Nephron (organoid): ENCODE results near the gene PCDHGA1.

ENCODE experiments used
- H3K27ac Mint-ChIP-seq, 3 experiments: 2 replicates each; pipeline ENCODE4 v1.8.0; 2020; ENCODE audit warnings: mixed read lengths in 3 of 3, mild to moderate bottlenecking in 2 of 3, moderate library complexity in 1 of 3
- H3K27me3 Mint-ChIP-seq: 2 replicates; pipeline ENCODE4 v1.8.0; 2021; ENCODE audit warnings: low read depth, mild to moderate bottlenecking, moderate library complexity, mixed read lengths
- H3K36me3 Mint-ChIP-seq: 2 replicates; pipeline ENCODE4 v1.8.0; 2020; ENCODE audit warnings: low read depth, mixed read lengths
- H3K4me1 Mint-ChIP-seq: 2 replicates; pipeline ENCODE4 v1.8.0; 2020; ENCODE audit warnings: mixed read lengths
- H3K4me3 Mint-ChIP-seq, 3 experiments: 2 replicates each; pipeline ENCODE4 v1.8.0; 2020; ENCODE audit warnings: mild to moderate bottlenecking in 3 of 3, mixed read lengths in 3 of 3, moderate library complexity in 2 of 3
- H3K9me3 Mint-ChIP-seq: 2 replicates; pipeline ENCODE4 v1.8.0; 2020; ENCODE audit warnings: mixed read lengths
- TF ChIP-seq, protein P1 (sequence below), 3 experiments: fragments of 200-600 bp; sonication (generic); IDR thresholded peaks; one replicate each; pipeline ENCODE4 v1.5.0; 2021; ENCODE audit warnings: antibody characterized with exemption in 3 of 3; ENCODE audit not compliant: unreplicated experiment in 3 of 3

PCDHGA1 gene

DNA sequence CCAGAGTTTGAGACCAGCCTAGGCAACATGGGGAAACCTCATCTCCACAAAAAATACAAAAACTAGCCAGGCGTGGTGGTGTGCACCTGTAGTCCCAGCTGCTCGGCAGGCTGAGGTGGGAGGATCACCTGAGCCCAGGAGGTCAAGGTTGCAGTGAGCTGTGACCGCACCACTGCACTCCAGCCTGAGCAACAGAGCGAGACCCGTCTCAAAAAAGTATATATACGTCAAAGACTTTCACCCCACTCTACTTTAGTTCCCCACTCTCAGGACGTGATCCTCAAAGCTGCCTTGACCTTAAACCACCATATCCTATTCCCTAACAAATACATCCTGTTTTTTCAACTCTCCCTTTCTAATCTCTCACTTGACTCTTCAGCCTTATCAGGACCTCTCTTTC lies 199.6 kb downstream of the PCDHGA1 start:
- TF ChIP-seq, protein P1, sequence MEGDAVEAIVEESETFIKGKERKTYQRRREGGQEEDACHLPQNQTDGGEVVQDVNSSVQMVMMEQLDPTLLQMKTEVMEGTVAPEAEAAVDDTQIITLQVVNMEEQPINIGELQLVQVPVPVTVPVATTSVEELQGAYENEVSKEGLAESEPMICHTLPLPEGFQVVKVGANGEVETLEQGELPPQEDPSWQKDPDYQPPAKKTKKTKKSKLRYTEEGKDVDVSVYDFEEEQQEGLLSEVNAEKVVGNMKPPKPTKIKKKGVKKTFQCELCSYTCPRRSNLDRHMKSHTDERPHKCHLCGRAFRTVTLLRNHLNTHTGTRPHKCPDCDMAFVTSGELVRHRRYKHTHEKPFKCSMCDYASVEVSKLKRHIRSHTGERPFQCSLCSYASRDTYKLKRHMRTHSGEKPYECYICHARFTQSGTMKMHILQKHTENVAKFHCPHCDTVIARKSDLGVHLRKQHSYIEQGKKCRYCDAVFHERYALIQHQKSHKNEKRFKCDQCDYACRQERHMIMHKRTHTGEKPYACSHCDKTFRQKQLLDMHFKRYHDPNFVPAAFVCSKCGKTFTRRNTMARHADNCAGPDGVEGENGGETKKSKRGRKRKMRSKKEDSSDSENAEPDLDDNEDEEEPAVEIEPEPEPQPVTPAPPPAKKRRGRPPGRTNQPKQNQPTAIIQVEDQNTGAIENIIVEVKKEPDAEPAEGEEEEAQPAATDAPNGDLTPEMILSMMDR (IDR thresholded peaks at IDR 0.05; ENCODE audit: unreplicated experiment in 3 of 3), result no peak
- Mint-ChIP-seq H3K27ac (no peak overlapping the region), H3K4me1 (peaks cover 50% of the 10 kb centered on the region), H3K4me3 (no peak overlapping the region), H3K9me3 (no peaks in the 10 kb centered on the region), H3K27me3 (no peaks in the 10 kb centered on the region), H3K36me3 (peaks cover 52% of the 10 kb centered on the region)

DNA sequence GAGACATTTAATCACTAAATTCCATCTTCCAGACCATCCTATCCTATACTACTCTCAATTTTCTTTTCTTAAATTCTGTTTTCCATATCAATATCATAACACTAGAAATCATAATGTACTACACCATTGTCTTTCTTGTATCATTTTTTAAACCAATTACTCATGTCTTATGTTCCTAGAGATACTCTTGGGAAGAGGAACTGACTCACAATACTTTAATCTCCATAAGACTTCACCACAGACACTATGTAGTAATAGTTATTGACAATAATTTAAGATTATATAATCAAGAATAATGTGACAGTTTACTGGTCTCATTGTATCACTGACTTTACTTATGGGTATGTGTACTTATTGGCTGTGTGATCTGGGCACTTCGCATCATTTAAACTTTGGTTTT lies 202.4 kb downstream of the PCDHGA1 start:
- no peak overlapping the region for H3K4me3 Mint-ChIP-seq
- TF ChIP-seq, protein P1 (IDR thresholded peaks at IDR 0.05; ENCODE audit: unreplicated experiment in 3 of 3), result no peak
- no peaks in the 10 kb centered on the region for H3K27me3 Mint-ChIP-seq
- H3K36me3 Mint-ChIP-seq, result peaks cover 45% of the 10 kb centered on the region
- no peak overlapping the region for H3K27ac Mint-ChIP-seq
- no peaks in the 10 kb centered on the region for H3K9me3 Mint-ChIP-seq
- peaks cover 29% of the 10 kb centered on the region for H3K4me1 Mint-ChIP-seq

DNA sequence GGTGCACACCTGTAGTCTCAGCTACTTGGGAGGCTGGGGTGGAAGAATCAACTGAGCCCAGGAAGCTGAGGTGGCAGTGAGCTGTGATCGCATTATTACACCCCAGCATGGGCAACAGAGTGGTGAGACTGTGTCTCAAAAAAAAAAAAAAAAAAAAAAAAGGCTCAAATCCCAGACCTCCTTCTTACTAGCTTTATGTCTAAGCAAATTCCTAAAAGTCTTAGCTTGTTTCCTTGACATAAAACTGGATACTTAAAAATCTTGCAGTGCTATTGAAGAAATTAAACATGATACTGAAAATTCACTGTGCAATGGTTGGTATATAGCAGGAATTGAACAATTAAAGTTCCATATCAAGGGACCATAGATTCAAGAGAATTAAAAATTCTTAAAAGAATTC lies 203.6 kb downstream of the PCDHGA1 start:
- TF ChIP-seq, protein P1 (IDR thresholded peaks at IDR 0.05; ENCODE audit: unreplicated experiment in 3 of 3), result no peak
- peaks cover 33% of the 10 kb centered on the region for H3K36me3 Mint-ChIP-seq
- H3K27me3 Mint-ChIP-seq, result no peaks in the 10 kb centered on the region
- peaks cover 17% of the 10 kb centered on the region for H3K4me1 Mint-ChIP-seq
- H3K9me3 Mint-ChIP-seq, result no peaks in the 10 kb centered on the region
- H3K4me3 Mint-ChIP-seq, result no peak overlapping the region
- H3K27ac Mint-ChIP-seq, result no peak overlapping the region

DNA sequence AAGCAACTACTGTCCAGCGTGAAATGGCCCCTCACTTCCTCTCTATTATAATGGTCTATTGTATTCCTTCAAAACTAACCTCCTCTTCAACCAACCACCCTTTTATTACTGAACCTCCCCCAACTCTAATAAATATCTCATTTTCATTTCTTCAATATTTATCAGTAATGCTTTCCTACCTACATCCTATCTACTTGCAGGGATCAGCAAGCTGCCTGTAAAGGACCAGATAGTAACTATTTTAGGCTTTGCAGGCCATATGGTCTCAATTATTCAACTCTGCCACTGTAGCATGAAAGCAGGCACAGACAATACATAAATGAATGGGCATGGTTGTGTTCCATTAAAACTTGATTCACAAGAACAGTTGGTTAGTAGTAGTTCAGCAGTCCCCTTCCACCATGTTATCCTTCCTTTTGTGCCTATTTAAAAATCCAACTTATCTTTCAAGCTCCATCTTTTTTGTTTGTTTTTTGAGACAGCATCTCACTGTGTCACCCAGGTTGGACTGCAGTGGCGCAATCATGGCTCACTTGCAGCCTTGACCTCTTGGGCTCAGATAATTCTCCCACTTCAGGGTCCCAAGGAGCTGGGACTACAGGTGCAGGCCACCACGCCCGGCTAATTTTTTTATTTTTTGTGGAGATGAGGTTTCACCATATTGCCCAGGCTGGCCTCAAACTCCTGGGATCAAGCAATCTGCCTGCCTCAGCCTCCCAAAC lies 204.3 kb downstream of the PCDHGA1 start:
- Mint-ChIP-seq H3K36me3 (peaks cover 34% of the 10 kb centered on the region), H3K27me3 (no peaks in the 10 kb centered on the region), H3K4me1 (peaks cover 10% of the 10 kb centered on the region), H3K9me3 (no peaks in the 10 kb centered on the region), H3K27ac (peak overlapping the region in 1 of 3 experiments; percentile 14), H3K4me3 (no peak overlapping the region)
- TF ChIP-seq, protein P1 (IDR thresholded peaks at IDR 0.05; ENCODE audit: unreplicated experiment in 3 of 3), result no peak

DNA sequence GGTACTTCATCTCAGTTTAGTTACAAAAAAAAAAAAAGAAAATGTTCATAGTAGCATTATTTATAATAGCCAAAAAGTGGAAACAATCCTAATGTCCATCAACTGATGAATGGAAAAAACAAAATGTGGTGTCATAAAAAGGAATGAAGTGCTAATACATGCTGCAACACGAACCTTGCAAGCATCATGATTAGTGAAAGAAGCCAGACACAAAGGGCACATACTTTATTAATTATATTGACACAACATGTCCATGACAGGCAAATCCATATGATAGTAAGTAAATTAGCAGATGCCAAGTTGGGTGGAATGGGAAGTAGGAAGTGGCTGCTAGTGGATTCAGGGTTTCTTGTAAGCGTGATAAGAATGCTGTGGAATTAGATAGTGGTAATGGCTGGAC lies 212.7 kb downstream of the PCDHGA1 start:
- H3K27me3 Mint-ChIP-seq, result no peaks in the 10 kb centered on the region
- TF ChIP-seq, protein P1 (IDR thresholded peaks at IDR 0.05; ENCODE audit: unreplicated experiment in 3 of 3), result no peak
- H3K4me1 Mint-ChIP-seq, result no peaks in the 10 kb centered on the region
- H3K27ac Mint-ChIP-seq, result no peak overlapping the region
- peaks cover 23% of the 10 kb centered on the region for H3K9me3 Mint-ChIP-seq
- no peak overlapping the region for H3K4me3 Mint-ChIP-seq
- H3K36me3 Mint-ChIP-seq, result peaks cover 71% of the 10 kb centered on the region

DNA sequence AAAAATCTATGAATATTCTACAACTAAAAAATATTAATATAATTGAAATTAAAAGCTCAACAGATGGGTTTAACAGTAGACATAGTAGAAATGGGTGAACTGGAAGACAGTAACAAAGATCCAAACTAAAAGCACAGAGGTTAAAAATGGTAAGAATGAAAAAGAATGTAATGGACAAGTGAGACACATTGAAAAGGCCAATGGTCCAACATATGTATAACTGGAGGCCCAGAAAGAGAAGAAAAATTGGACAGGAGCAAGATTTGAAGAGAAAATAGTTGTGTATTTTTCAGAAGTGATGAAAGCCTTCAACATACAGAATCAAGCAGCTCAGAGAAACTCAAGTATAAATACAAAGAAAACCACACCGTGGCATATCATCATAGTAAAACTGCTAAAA lies 217.2 kb downstream of the PCDHGA1 start:
- H3K27ac Mint-ChIP-seq, result no peak overlapping the region
- H3K4me1 Mint-ChIP-seq, result no peaks in the 10 kb centered on the region
- H3K36me3 Mint-ChIP-seq, result peaks cover 92% of the 10 kb centered on the region
- H3K27me3 Mint-ChIP-seq, result no peaks in the 10 kb centered on the region
- TF ChIP-seq, protein P1 (IDR thresholded peaks at IDR 0.05; ENCODE audit: unreplicated experiment in 3 of 3), result no peak
- peaks cover 43% of the 10 kb centered on the region for H3K9me3 Mint-ChIP-seq
- H3K4me3 Mint-ChIP-seq, result no peak overlapping the region
